ENCODE measurements around the gene VPS26B. TPM values are rescaled to one million over a fixed set of nuclear protein-coding genes. Genes with fewer than 3 reads are reported as not detected.

The VPS26B gene
- total and polyA plus RNA-seq, 2 experiments from 2014 or later = 10.1 to 29.1 TPM

DNA sequence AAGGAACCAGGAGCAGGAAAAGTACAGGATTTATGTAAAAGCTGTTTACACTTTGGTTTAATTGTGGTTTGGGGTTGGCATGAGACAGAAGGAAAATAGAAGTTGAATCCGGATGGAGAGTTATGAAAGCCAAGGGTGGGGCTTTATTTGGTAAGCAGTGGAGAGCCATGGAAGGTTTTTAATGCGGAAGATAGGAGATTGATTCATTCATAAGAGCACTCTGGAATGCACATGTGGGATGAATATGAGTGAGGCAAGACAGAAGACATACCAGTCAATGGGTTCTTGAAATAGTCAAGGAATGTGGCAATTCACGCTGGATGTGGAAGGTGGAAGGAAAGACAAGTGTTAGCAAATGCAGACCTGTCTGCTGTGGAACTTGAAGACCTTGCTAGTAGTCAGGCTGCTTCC, 42.4 kb downstream of the VPS26B start (continued):
- TF ChIP-seq, protein P1, sequence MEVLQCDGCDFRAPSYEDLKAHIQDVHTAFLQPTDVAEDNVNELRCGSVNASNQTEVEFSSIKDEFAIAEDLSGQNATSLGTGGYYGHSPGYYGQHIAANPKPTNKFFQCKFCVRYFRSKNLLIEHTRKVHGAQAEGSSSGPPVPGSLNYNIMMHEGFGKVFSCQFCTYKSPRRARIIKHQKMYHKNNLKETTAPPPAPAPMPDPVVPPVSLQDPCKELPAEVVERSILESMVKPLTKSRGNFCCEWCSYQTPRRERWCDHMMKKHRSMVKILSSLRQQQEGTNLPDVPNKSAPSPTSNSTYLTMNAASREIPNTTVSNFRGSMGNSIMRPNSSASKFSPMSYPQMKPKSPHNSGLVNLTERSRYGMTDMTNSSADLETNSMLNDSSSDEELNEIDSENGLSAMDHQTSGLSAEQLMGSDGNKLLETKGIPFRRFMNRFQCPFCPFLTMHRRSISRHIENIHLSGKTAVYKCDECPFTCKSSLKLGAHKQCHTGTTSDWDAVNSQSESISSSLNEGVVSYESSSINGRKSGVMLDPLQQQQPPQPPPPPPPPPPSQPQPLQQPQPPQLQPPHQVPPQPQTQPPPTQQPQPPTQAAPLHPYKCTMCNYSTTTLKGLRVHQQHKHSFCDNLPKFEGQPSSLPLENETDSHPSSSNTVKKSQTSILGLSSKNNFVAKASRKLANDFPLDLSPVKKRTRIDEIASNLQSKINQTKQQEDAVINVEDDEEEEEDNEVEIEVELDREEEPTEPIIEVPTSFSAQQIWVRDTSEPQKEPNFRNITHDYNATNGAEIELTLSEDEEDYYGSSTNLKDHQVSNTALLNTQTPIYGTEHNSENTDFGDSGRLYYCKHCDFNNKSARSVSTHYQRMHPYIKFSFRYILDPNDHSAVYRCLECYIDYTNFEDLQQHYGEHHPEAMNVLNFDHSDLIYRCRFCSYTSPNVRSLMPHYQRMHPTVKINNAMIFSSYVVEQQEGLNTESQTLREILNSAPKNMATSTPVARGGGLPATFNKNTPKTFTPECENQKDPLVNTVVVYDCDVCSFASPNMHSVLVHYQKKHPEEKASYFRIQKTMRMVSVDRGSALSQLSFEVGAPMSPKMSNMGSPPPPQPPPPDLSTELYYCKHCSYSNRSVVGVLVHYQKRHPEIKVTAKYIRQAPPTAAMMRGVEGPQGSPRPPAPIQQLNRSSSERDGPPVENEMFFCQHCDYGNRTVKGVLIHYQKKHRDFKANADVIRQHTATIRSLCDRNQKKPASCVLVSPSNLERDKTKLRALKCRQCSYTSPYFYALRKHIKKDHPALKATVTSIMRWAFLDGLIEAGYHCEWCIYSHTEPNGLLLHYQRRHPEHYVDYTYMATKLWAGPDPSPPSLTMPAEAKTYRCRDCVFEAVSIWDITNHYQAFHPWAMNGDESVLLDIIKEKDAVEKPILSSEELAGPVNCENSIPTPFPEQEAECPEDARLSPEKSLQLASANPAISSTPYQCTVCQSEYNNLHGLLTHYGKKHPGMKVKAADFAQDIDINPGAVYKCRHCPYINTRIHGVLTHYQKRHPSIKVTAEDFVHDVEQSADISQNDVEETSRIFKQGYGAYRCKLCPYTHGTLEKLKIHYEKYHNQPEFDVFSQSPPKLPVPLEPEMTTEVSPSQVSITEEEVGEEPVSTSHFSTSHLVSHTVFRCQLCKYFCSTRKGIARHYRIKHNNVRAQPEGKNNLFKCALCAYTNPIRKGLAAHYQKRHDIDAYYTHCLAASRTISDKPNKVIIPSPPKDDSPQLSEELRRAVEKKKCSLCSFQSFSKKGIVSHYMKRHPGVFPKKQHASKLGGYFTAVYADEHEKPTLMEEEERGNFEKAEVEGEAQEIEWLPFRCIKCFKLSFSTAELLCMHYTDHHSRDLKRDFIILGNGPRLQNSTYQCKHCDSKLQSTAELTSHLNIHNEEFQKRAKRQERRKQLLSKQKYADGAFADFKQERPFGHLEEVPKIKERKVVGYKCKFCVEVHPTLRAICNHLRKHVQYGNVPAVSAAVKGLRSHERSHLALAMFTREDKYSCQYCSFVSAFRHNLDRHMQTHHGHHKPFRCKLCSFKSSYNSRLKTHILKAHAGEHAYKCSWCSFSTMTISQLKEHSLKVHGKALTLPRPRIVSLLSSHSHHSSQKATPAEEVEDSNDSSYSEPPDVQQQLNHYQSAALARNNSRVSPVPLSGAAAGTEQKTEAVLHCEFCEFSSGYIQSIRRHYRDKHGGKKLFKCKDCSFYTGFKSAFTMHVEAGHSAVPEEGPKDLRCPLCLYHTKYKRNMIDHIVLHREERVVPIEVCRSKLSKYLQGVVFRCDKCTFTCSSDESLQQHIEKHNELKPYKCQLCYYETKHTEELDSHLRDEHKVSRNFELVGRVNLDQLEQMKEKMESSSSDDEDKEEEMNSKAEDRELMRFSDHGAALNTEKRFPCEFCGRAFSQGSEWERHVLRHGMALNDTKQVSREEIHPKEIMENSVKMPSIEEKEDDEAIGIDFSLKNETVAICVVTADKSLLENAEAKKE (CRISPR knock-in tag; IDR thresholded peaks at IDR 0.05) = no peak

GRCh38 chr11:134267461-134267860, 43.0 kb downstream of the VPS26B start:
- Histone ChIP-seq H3K4me1 (ENCODE audit: insufficient read depth) (peaks cover 58% of the 10 kb centered on the region), H3K27ac (ENCODE audit: low read depth) (peak overlapping the region; percentile 46), H3K27me3 (ENCODE audit: insufficient read depth) (no peaks in the 10 kb centered on the region), H3F3A (replicated peaks; ENCODE audit: low read depth) (0 out of 2 replicates have a peak, but pooled peaks cover 8% of the 10 kb centered on the region), H3K4me2 (peak overlapping the region; percentile 38), H3K36me3 (ENCODE audit: insufficient read depth) (peaks cover 16% of the 10 kb centered on the region), H3K9me2 (ENCODE audit: insufficient read depth) (no peaks in the 10 kb centered on the region), H2AFZ (no peak overlapping the region), H4K20me1 (replicated peaks; ENCODE audit: insufficient read depth) (0 out of 2 replicates have a peak, but pooled peaks cover 4% of the 10 kb centered on the region), H3K4me3 (no peak overlapping the region), H3K79me2 (replicated peaks; ENCODE audit: insufficient read depth) (peaks cover 71% of the 10 kb centered on the region)
- peaks cover 15% of the 10 kb centered on the region for H3K27me3 Mint-ChIP-seq (ENCODE audit: insufficient read depth, low read depth, poor library complexity)
- peaks cover 71% of the 10 kb centered on the region for H3K4me1 Mint-ChIP-seq
- ATAC-seq (peak; percentile 21), DNase-seq (ENCODE audit: low spot score) (no peak)
- peak overlapping the region; percentile 81 for H3K27ac Mint-ChIP-seq
- no peaks in the 10 kb centered on the region for H3K9me3 Mint-ChIP-seq
- H3K4me3 Mint-ChIP-seq = no peak overlapping the region
- H3K36me3 Mint-ChIP-seq (ENCODE audit: low read depth) = peaks cover 41% of the 10 kb centered on the region
- TF ChIP-seq ZNF331 (CRISPR knock-in tag; IDR thresholded peaks at IDR 0.05; ENCODE audit: low read depth) (no peak), POLR2AphosphoS5 (IDR thresholded peaks at IDR 0.05; ENCODE audit: low read depth) (no peak), EZH2phosphoT487 (IDR thresholded peaks at IDR 0.05; ENCODE audit: unreplicated experiment) (no peak), JUNB (IDR thresholded peaks at IDR 0.05; ENCODE audit: unreplicated experiment) (no peak)
- TF ChIP-seq, protein P2, sequence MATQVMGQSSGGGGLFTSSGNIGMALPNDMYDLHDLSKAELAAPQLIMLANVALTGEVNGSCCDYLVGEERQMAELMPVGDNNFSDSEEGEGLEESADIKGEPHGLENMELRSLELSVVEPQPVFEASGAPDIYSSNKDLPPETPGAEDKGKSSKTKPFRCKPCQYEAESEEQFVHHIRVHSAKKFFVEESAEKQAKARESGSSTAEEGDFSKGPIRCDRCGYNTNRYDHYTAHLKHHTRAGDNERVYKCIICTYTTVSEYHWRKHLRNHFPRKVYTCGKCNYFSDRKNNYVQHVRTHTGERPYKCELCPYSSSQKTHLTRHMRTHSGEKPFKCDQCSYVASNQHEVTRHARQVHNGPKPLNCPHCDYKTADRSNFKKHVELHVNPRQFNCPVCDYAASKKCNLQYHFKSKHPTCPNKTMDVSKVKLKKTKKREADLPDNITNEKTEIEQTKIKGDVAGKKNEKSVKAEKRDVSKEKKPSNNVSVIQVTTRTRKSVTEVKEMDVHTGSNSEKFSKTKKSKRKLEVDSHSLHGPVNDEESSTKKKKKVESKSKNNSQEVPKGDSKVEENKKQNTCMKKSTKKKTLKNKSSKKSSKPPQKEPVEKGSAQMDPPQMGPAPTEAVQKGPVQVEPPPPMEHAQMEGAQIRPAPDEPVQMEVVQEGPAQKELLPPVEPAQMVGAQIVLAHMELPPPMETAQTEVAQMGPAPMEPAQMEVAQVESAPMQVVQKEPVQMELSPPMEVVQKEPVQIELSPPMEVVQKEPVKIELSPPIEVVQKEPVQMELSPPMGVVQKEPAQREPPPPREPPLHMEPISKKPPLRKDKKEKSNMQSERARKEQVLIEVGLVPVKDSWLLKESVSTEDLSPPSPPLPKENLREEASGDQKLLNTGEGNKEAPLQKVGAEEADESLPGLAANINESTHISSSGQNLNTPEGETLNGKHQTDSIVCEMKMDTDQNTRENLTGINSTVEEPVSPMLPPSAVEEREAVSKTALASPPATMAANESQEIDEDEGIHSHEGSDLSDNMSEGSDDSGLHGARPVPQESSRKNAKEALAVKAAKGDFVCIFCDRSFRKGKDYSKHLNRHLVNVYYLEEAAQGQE (IDR thresholded peaks at IDR 0.05; ENCODE audit: unreplicated experiment) = no peak
- TF ChIP-seq, protein P1 (CRISPR knock-in tag; IDR thresholded peaks at IDR 0.05) = no peak
